HepG2 (cell line): Measurements from ENCODE around the gene SSC4D. TPM values are rescaled to one million over a fixed set of nuclear protein-coding genes. Genes with fewer than 3 reads are reported as not detected.

Experiments used
- ARID5B ChIP-seq: IDR thresholded peaks from 2 replicates; pipeline ENCODE4 v1.4.0; 2020; ENCODE audit warnings: mild to moderate bottlenecking, missing genetic modification reagents
- CTCF ChIP-seq: sonication (generic); formaldehyde crosslinking; IDR thresholded peaks from 2 replicates; pipeline ENCODE4 v1.5.0; 2020; ENCODE audit warnings: mild to moderate bottlenecking, missing genetic modification reagents, moderate library complexity
- ELK4 ChIP-seq: sonication (generic); formaldehyde crosslinking; IDR thresholded peaks from 2 replicates; pipeline ENCODE4 v1.9.0; 2021; ENCODE audit warnings: missing genetic modification reagents, borderline replicate concordance
- HINFP ChIP-seq: sonication (generic); formaldehyde crosslinking; IDR thresholded peaks from 2 replicates; pipeline ENCODE4 v1.4.0; 2020; ENCODE audit warnings: low read depth, mild to moderate bottlenecking, missing genetic modification reagents
- HNF1B ChIP-seq: sonication (generic); formaldehyde crosslinking; IDR thresholded peaks from 2 replicates; pipeline ENCODE4 v1.5.1; 2020; ENCODE audit warnings: mild to moderate bottlenecking, moderate library complexity, missing genetic modification reagents
- HOXA5 ChIP-seq: sonication (generic); formaldehyde crosslinking; IDR thresholded peaks from 2 replicates; pipeline ENCODE4 v1.4.0; 2020; ENCODE audit warnings: missing genetic modification reagents
- HOXD1 ChIP-seq: sonication (generic); formaldehyde crosslinking; IDR thresholded peaks from 2 replicates; pipeline ENCODE4 v1.5.0; 2020; ENCODE audit warnings: missing genetic modification reagents
- NONO ChIP-seq, 2 experiments: fragments of 450-650 bp in 1 of 2; sonication (generic) in 1 of 2; formaldehyde crosslinking in 1 of 2; IDR thresholded peaks in 1 of 2; conservative IDR thresholded peaks in 1 of 2; 2 replicates each; pipeline versions ENCODE4 v1.6.1 to v1.8.0; 2017 to 2022; ENCODE audit warnings: mild to moderate bottlenecking in 1 of 2, missing genetic modification reagents in 1 of 2, moderate library complexity in 1 of 2
- ZNF510 ChIP-seq: sonication (generic); formaldehyde crosslinking; IDR thresholded peaks from 2 replicates; pipeline ENCODE4 v1.4.0; 2020; ENCODE audit warnings: low read depth, mild to moderate bottlenecking, missing genetic modification reagents
- ZNF557 ChIP-seq: sonication (generic); formaldehyde crosslinking; IDR thresholded peaks from 2 replicates; pipeline ENCODE4 v1.4.0; 2020; ENCODE audit warnings: missing genetic modification reagents
- ZNF687 ChIP-seq: sonication (generic); formaldehyde crosslinking; IDR thresholded peaks from 2 replicates; pipeline ENCODE4 v1.5.1; 2020; ENCODE audit warnings: mild to moderate bottlenecking, missing genetic modification reagents, moderate library complexity
- polyA plus RNA-seq, 8 experiments: library from polyadenylated mRNA; depleted of rRNA in 3 of 8; stranded (reverse) in 7 of 8; unstranded in 1 of 8; fragments of >200 nt; fragmentation: Illumina TruSeq in 4 of 8; extraction: Trizol in 4 of 8; gene quantifications; 2 replicates each; pipeline versions ENCODE4 v1.2.1 to v1.2.3, GENCODE V29; 2011 to 2016; ENCODE audit warnings: low read depth in 4 of 8, missing spikeins in 1 of 8, mixed read lengths in 1 of 8; ENCODE audit not compliant: insufficient read depth in 1 of 8
- total RNA-seq, 5 experiments: library from RNA; depleted of rRNA; stranded (reverse); fragments of >200 nt; fragmentation: Illumina TruSeq; extraction: Trizol; gene quantifications; 2 replicates each; pipeline ENCODE4 v1.2.3, GENCODE V29; 2016; ENCODE audit warnings: low read depth in 1 of 5

The SSC4D gene
- total and polyA plus RNA-seq, 2 of the 13 experiments (the other 11 are each of a cell fraction or from before 2014, with no cell fraction given): 33.3 to 63.8 TPM

- TF ChIP-seq NONO (IDR thresholded peaks at IDR 0.05) (no peak), NONO (CRISPR knock-in tag; conservative IDR thresholded peaks at IDR 0.05) (peak; percentile 25; the same call in 1 of the 2 replicates), ELK4 (CRISPR knock-in tag) (no peak), ARID5B (CRISPR knock-in tag) (peak; percentile 73), CTCF (CRISPR knock-in tag) (peak; percentile 95), HOXA5 (0 out of 2 replicates have a peak, but pooled peaks have one; percentile 20), ZNF687 (peak; percentile 61), ZNF557 (no peak), ZNF510 (CRISPR knock-in tag) (0 out of 2 replicates have a peak, but pooled peaks have one; percentile 26), HNF1B (CRISPR knock-in tag) (peak; percentile 73), HOXD1 (CRISPR knock-in tag) (no peak), HINFP (0 out of 2 replicates have a peak, but pooled peaks have one; percentile 23)
These were observed 50.2 kb downstream of the SSC4D start (continued) for GRCh38 chr7:76359111-76359977.
